Thyroid gland (tissue), 4 donors: ENCODE data around the gene MPP1.

Source experiments
- POLR2A ChIP-seq, 2 donors: fragments of 450-650 bp; IDR thresholded peaks; one replicate each; pipeline ENCODE4 v1.6.1; 2017; ENCODE audit warnings: antibody characterized with exemption in 2 of 2, mild to moderate bottlenecking in 2 of 2, moderate library complexity in 1 of 2
- TF ChIP-seq, protein P1 (sequence below), 6 experiments: fragments of 200-600 bp in 3 of 6; fragments of 450-650 bp in 3 of 6; sonication (generic) in 3 of 6; IDR thresholded peaks; one replicate each; pipeline ENCODE4 v1.5.1; 2016 to 2019; ENCODE audit warnings: antibody characterized with exemption in 6 of 6, mild to moderate bottlenecking in 2 of 6, inconsistent platforms in 1 of 6, moderate library complexity in 1 of 6

DNA sequence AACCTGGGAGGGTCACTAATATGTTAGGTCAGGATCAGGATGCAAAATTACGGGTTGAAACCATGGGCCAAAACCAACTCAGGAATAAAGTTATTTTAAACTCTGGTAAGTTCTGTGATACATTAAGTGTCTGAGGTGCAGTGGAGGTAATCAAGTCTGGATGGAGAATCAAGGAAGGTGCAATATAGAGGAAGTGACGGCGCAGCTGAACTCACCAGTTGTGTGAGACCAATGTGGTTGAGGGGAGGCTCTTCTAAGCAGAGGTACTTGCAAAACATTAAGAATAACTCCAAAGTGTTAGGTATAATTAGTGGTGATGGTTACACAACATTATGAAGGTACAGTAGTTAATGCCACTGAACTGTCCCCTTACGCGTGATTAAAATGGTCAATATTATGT is 74.1 kb downstream of the MPP1 start:
- no peak for TF ChIP-seq POLR2A (IDR thresholded peaks at IDR 0.05)
- TF ChIP-seq, protein P1, sequence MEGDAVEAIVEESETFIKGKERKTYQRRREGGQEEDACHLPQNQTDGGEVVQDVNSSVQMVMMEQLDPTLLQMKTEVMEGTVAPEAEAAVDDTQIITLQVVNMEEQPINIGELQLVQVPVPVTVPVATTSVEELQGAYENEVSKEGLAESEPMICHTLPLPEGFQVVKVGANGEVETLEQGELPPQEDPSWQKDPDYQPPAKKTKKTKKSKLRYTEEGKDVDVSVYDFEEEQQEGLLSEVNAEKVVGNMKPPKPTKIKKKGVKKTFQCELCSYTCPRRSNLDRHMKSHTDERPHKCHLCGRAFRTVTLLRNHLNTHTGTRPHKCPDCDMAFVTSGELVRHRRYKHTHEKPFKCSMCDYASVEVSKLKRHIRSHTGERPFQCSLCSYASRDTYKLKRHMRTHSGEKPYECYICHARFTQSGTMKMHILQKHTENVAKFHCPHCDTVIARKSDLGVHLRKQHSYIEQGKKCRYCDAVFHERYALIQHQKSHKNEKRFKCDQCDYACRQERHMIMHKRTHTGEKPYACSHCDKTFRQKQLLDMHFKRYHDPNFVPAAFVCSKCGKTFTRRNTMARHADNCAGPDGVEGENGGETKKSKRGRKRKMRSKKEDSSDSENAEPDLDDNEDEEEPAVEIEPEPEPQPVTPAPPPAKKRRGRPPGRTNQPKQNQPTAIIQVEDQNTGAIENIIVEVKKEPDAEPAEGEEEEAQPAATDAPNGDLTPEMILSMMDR (IDR thresholded peaks at IDR 0.05): no peak
